Measurements from ENCODE around the gene EXTL1. TPM values are rescaled to one million over a fixed set of nuclear protein-coding genes. Genes with fewer than 3 reads are reported as not detected.

The EXTL1 gene
- total RNA-seq, 1 donor from 2014 or later, result under 0.01 TPM

- no peak for DNase-seq (ENCODE audit: low read depth in 2 of 2)
Measured at GRCh38 chr1:26043765-26044164, 22.2 kb downstream of the EXTL1 start.

DNA sequence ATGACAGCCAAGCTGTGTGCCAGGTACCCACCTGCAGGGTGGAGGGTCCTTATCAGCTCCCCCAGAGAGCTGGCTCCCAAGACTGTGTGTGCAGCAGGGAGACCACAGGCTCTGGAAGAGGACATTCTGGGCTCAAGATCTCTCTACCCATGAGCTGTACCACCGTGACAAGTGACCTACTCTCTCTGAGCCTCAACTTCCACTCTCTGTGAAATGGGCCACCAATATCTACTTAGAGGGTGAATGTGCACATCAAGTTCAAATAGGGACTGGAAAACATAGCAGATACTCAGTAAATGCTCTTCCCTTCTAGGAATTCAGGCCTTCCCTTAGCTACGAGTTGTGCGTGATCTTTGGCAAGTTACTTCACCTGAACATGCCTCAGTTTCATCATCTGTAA is 22.8 kb downstream of the EXTL1 start:
- no peak for DNase-seq (ENCODE audit: low read depth in 2 of 2)

- DNase-seq (ENCODE audit: low read depth in 2 of 2), result no peak
Measured at GRCh38 chr1:26044971-26045721, 23.6 kb downstream of the EXTL1 start.

GRCh38 chr1:26045722-26046245 is 24.2 kb downstream of the EXTL1 start, which contains the start of gene SLC30A2:
Gene SLC30A2 (minus strand): TSS chr1:26046118. CDS start chr1:26045896, 222 bp downstream.
- DNase-seq (ENCODE audit: low read depth in 2 of 2), result peak in 1 of 2 donors; percentile 28

- DNase-seq (ENCODE audit: low read depth in 2 of 2), result no peak
Measured at GRCh38 chr1:26046246-26047095, 24.9 kb downstream of the EXTL1 start.

DNA sequence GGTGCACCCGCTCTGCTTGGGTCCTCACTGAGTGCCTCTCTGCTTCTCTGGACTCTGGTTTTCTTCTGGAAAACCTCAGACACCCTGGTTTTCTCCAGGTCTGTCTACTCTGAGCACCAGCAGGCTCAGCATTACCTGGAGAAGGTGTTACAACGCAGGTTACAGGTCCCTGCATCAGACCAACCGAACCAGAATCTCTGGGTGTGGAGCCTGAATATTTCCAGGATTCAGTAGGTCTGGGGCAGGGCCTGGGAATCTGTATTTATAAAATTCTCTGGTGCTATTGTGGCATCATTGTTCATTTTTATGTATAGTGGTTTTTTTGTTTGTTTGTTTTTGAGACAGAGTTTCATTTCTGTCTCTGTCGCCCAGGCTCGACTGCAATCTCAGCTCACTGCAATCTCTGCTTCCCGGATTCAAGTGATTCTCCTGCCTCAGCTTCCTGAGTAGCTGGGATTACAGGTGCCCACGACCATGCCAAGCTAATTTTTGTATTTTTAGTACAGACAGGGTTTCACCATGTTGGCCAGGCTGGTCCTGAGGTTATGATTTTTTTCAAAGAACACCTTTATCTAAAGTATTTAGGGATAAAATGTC is 25.8 kb downstream of the EXTL1 start:
- DNase-seq (ENCODE audit: low read depth in 2 of 2), result no peak

GRCh38 chr1:26049531-26050247 is 28.1 kb downstream of the EXTL1 start:
- DNase-seq (ENCODE audit: low read depth in 2 of 2), result no peak

DNA sequence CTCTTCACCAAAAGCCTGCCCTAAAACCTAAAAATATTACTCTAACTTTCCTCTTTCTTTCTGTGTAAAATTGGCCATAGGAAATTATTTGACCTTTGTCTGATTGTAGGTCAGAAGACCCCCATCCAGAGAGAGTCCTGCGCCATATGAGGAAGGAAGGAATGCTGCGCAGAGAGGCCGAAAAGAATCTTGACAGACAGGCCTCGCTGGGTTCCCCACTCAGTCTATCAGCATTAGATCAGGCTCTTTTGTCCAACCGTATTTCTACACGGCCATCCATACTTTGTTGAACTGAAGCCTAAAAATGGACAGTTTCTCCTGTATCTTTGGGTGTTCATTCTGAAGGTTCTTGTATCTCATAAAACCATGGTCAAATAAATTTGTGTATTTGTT is 28.7 kb downstream of the EXTL1 start:
- no peak for DNase-seq (ENCODE audit: low read depth in 2 of 2)

- no peak for DNase-seq (ENCODE audit: low read depth in 2 of 2)
Measured at GRCh38 chr1:26053718-26054560, 32.4 kb downstream of the EXTL1 start.

GRCh38 chr1:26055041-26055440 is 33.5 kb downstream of the EXTL1 start:
- DNase-seq (ENCODE audit: low read depth in 2 of 2), result no peak

DNA sequence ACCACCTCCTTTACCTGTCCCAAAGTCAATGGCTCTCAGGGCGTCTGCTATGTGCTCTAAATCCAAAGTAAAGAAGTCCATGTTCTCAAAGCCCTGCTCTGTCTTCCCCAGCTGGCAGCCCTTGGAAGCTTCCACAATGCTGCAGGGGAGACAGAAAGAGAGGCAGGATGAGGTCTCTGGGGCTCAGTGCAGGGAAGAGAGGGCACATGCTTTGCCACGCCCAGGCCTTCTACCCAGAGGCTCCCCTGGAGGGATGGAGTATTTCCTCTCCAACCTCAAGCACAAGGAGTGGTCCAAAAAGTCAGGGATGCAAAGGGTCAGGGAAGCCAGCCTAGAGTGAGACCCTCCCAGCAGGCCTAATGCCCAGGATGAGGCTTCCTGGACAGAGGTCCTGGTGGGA is 35.6 kb downstream of the EXTL1 start:
- DNase-seq (ENCODE audit: low read depth in 2 of 2), result no peak

GRCh38 chr1:26058052-26058595 is 36.5 kb downstream of the EXTL1 start:
- no peak for DNase-seq (ENCODE audit: low read depth in 2 of 2)

- no peak for DNase-seq (ENCODE audit: low read depth in 2 of 2)
Measured at GRCh38 chr1:26059906-26060305, 38.3 kb downstream of the EXTL1 start.

DNA sequence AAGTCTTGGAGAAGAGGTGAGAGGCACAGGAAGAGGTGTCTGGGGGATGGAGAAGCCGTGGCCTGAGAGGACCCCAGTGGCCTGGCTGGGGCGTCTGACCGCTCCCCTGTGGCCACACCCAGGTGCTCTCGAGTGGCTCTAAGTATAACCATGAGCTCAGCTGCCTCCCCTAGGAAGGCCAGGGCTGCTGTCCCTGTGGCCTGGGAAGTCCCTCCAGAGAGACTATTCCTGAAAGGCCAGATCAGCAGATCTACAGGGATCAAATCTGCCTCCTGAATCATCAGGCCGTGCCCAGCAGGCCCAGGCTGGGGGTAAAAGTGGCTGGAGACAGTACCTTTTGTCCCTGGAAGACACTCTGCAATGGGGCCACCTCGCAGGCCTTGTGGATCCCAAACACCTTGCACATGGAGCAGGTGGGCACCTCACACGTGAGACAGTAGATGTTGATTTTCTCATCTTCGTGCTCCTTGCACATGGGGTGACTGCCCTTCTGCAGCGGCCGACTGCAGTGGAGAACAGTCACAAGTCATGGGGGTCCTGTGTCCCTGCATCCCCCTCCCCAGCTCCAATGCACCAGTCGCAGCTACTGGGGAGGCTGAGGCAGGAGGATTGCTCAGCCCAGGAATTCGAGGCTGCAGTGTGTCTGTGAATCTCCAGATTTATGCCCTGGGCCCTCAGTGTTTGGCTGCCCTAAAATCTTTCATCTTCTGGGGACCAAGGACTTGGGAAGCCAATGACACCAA is 39.4 kb downstream of the EXTL1 start:
- DNase-seq (ENCODE audit: low read depth in 2 of 2), result no peak

DNA sequence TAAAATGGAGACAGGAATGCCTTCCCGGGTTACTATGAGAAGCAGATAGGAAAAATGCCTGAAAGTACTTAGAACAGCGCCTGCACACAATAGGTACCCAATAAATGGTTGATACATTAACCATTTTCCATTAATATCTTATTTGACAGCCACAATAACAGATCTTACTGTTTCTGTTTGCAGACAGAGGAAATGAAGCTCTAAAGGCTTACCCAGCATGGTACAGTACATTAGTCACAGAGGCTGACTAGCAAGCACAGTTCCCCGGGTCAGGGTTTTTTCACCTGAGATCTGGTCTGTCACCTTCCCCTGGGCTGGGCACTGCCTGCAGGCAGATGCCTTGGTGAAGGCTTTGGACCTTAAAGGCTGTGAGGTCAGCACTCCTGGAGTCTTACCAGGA is 43.0 kb downstream of the EXTL1 start:
- no peak for DNase-seq (ENCODE audit: low read depth in 2 of 2)

- no peak for DNase-seq (ENCODE audit: low read depth in 2 of 2)
Measured at GRCh38 chr1:26066160-26066559, 44.6 kb downstream of the EXTL1 start.

GRCh38 chr1:26066857-26067256 is 45.3 kb downstream of the EXTL1 start:
- DNase-seq (ENCODE audit: low read depth in 2 of 2), result no peak

DNA sequence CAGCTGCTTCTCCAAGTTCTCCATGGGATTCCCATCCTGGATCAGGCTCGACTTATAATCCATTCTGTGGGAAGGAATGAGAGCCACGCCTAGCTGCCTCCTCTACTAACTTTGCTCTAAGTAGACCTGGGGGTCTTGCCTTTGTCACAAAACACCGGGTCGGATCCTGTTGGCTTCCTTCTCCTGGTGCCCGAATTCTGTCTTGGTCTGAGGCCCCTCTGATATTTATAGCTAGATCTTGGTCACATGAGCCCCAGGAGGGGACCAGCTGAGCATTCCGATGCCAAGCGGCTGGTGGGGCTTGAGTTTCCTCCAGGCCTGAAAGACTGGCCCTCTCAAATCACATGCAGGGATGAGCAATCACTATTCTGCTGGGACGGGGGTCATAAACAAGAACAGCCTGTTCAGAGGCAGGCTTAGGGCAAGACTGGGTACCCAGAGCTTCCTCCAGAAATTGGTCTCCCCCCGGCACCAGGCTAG is 45.9 kb downstream of the EXTL1 start, which contains the start of gene TRIM63:
TRIM63 (minus strand) TSS at position 199 of the 480 bp plus-strand sequence; CDS start at position 63, 136 bp downstream.
- no peak for DNase-seq (ENCODE audit: low read depth in 2 of 2)

- DNase-seq (ENCODE audit: low read depth in 2 of 2), result no peak
Measured at GRCh38 chr1:26069941-26070295, 48.3 kb downstream of the EXTL1 start.

All from lung microvascular endothelial cell (primary cell).